HFFc6 (cell line): ENCODE results near the gene KCNIP2. TPM values are rescaled to one million over a fixed set of nuclear protein-coding genes. Genes with fewer than 3 reads are reported as not detected.
A peak's percentile ranks its signal among the peaks of the same experiment; 100 is the strongest.

Experiments used
- DNase-seq: peaks from one replicate; pipeline ENCODE4 v3.0.0-alpha.2; 2018
- H3K27ac Mint-ChIP-seq: 2 replicates; pipeline ENCODE4 v1.8.0; 2020; ENCODE audit warnings: mild to moderate bottlenecking, mixed read lengths
- H3K27me3 Mint-ChIP-seq: 2 replicates; pipeline ENCODE4 v1.8.0; 2021; ENCODE audit warnings: mild to moderate bottlenecking, moderate library complexity, mixed read lengths; ENCODE audit not compliant: insufficient read depth
- H3K36me3 Mint-ChIP-seq: 2 replicates; pipeline ENCODE4 v1.8.0; 2021; ENCODE audit warnings: low read depth, mixed read lengths
- H3K4me1 Mint-ChIP-seq: 2 replicates; pipeline ENCODE4 v1.8.0; 2020; ENCODE audit warnings: low read depth, mixed read lengths
- H3K4me3 Mint-ChIP-seq: 2 replicates; pipeline ENCODE4 v1.8.0; 2020; ENCODE audit warnings: mild to moderate bottlenecking, moderate library complexity, mixed read lengths
- H3K9me3 Mint-ChIP-seq: 2 replicates; pipeline ENCODE4 v1.8.0; 2020; ENCODE audit warnings: mild to moderate bottlenecking, mixed read lengths
- CTCF ChIP-seq: fragments of 200-600 bp; sonication (generic); IDR thresholded peaks from 2 replicates; pipeline ENCODE4 v1.5.0; 2021; ENCODE audit warnings: antibody characterized with exemption, mild to moderate bottlenecking
- total RNA-seq, 6 experiments: library from RNA; stranded (reverse); fragmentation: NEBNext Ultra II Directional; extraction: Animal tissue kit (Norgen Biotek cat#: 25700); gene quantifications; 2 replicates in 1 of 6; 3 replicates in 5 of 6; pipeline ENCODE4 v1.2.3, GENCODE V29; 2021

Gene KCNIP2
- total RNA-seq, 6 experiments from 2014 or later: 0.31 to 1.3 (median 0.50) TPM

- Mint-ChIP-seq H3K27ac (no peak overlapping the region), H3K36me3 (no peaks in the 10 kb centered on the region), H3K4me3 (no peak overlapping the region), H3K4me1 (peaks cover 30% of the 10 kb centered on the region), H3K27me3 (peaks cover 1% of the 10 kb centered on the region; the same call in 1 of the 2 replicates), H3K9me3 (no peaks in the 10 kb centered on the region)
- no peak for TF ChIP-seq CTCF
- DNase-seq: no peak
Observed at GRCh38 chr10:101835362-101835761, 8.2 kb downstream of the KCNIP2 start.

GRCh38 chr10:101834341-101834740 is 9.3 kb downstream of the KCNIP2 start:
- Mint-ChIP-seq H3K27me3 (no peaks in the 10 kb centered on the region; the same call in 1 of the 2 replicates), H3K36me3 (no peaks in the 10 kb centered on the region), H3K4me1 (peaks cover 28% of the 10 kb centered on the region), H3K4me3 (no peak overlapping the region), H3K9me3 (no peaks in the 10 kb centered on the region), H3K27ac (no peak overlapping the region)
- TF ChIP-seq CTCF: no peak
- DNase-seq: no peak

GRCh38 chr10:101833466-101833865 is 10.1 kb downstream of the KCNIP2 start:
- H3K27ac Mint-ChIP-seq: no peak overlapping the region
- TF ChIP-seq CTCF: no peak
- DNase-seq: no peak
- H3K4me1 Mint-ChIP-seq: peaks cover 20% of the 10 kb centered on the region
- no peak overlapping the region for H3K4me3 Mint-ChIP-seq
- no peaks in the 10 kb centered on the region for H3K9me3 Mint-ChIP-seq
- no peaks in the 10 kb centered on the region for H3K27me3 Mint-ChIP-seq
- no peaks in the 10 kb centered on the region for H3K36me3 Mint-ChIP-seq

GRCh38 chr10:101832325-101832771 is 11.3 kb downstream of the KCNIP2 start:
- no peak for DNase-seq
- no peaks in the 10 kb centered on the region for H3K9me3 Mint-ChIP-seq
- no peak overlapping the region for H3K27ac Mint-ChIP-seq
- H3K36me3 Mint-ChIP-seq: no peaks in the 10 kb centered on the region
- peaks cover 20% of the 10 kb centered on the region for H3K4me1 Mint-ChIP-seq
- no peak for TF ChIP-seq CTCF
- H3K4me3 Mint-ChIP-seq: no peak overlapping the region
- H3K27me3 Mint-ChIP-seq: no peaks in the 10 kb centered on the region

GRCh38 chr10:101831169-101831811 is 12.3 kb downstream of the KCNIP2 start:
- Mint-ChIP-seq H3K4me3 (peak overlapping the region; percentile 82), H3K36me3 (no peaks in the 10 kb centered on the region), H3K4me1 (peaks cover 24% of the 10 kb centered on the region), H3K27ac (peak overlapping the region; percentile 87), H3K27me3 (no peaks in the 10 kb centered on the region), H3K9me3 (no peaks in the 10 kb centered on the region)
- no peak for DNase-seq
- no peak for TF ChIP-seq CTCF
